ENCODE measurements around the gene EXTL1.

The EXTL1 gene

GRCh38 chr1:25997828-25998761, 23.5 kb upstream of the EXTL1 start, which contains the start of gene PAFAH2:
Gene PAFAH2 (minus strand): TSS chr1:25998063. CDS start chr1:25990816, 7,247 bp downstream.
- DNase-seq, result peak; percentile 97

GRCh38 chr1:25999041-25999800, 22.4 kb upstream of the EXTL1 start:
- no peak for DNase-seq

- no peak for DNase-seq
Measured at GRCh38 chr1:26003262-26003661, 18.3 kb upstream of the EXTL1 start.

- DNase-seq, result no peak
Measured at GRCh38 chr1:26003756-26004155, 17.8 kb upstream of the EXTL1 start.

- no peak for DNase-seq
Measured at GRCh38 chr1:26005434-26006105, 16.0 kb upstream of the EXTL1 start.

- no peak for DNase-seq
Measured at GRCh38 chr1:26006710-26007109, 14.9 kb upstream of the EXTL1 start.

- DNase-seq, result no peak
Measured at GRCh38 chr1:26009796-26010447, 11.7 kb upstream of the EXTL1 start.

GRCh38 chr1:26010825-26011224, 10.8 kb upstream of the EXTL1 start:
- DNase-seq, result no peak

- DNase-seq, result no peak
Measured at GRCh38 chr1:26012864-26013263, 8.7 kb upstream of the EXTL1 start.

GRCh38 chr1:26014179-26014578, 7.4 kb upstream of the EXTL1 start:
- no peak for DNase-seq

GRCh38 chr1:26015358-26015757, 6.2 kb upstream of the EXTL1 start:
- no peak for DNase-seq

GRCh38 chr1:26016258-26016952, 5.2 kb upstream of the EXTL1 start:
- DNase-seq, result no peak

GRCh38 chr1:26016953-26017545, 4.5 kb upstream of the EXTL1 start:
- DNase-seq, result no peak

GRCh38 chr1:26017606-26018005, 4.0 kb upstream of the EXTL1 start:
- DNase-seq, result no peak

GRCh38 chr1:26019641-26020315, 1.8 kb upstream of the EXTL1 start:
- no peak for DNase-seq

GRCh38 chr1:26020330-26020768, 1.2 kb upstream of the EXTL1 start:
- DNase-seq, result no peak

- DNase-seq, result no peak
Measured at GRCh38 chr1:26020941-26021646, 481 bp upstream of the EXTL1 start.

- no peak for DNase-seq
Measured at GRCh38 chr1:26022404-26022779, 817 bp downstream of the EXTL1 start.

- no peak for DNase-seq
Measured at GRCh38 chr1:26023009-26023408, 1.4 kb downstream of the EXTL1 start.

GRCh38 chr1:26023826-26024225, 2.3 kb downstream of the EXTL1 start:
- DNase-seq, result no peak
